HepG2 (cell line): Measurements from ENCODE around the gene FYB1.

Source experiments
- ATAD3A ChIP-seq: sonication (generic); formaldehyde crosslinking; IDR thresholded peaks from 2 replicates; pipeline ENCODE4 v1.4.0; 2020; ENCODE audit warnings: missing genetic modification reagents
- CTCF ChIP-seq: sonication (generic); formaldehyde crosslinking; IDR thresholded peaks from 2 replicates; pipeline ENCODE4 v1.5.0; 2020; ENCODE audit warnings: mild to moderate bottlenecking, missing genetic modification reagents, moderate library complexity
- EP300 ChIP-seq, 3 experiments: sonication (generic) in 1 of 3; formaldehyde crosslinking in 1 of 3; IDR thresholded peaks; 2 replicates each; pipeline versions ENCODE4 v1.5.1 to v1.6.1; 2011 to 2020; ENCODE audit warnings: low read depth in 2 of 3, low read length in 2 of 3, borderline replicate concordance in 1 of 3, improper control_type of control experiment in 1 of 3, mild to moderate bottlenecking in 1 of 3, missing genetic modification reagents in 1 of 3, moderate library complexity in 1 of 3
- ETV6 ChIP-seq: sonication (generic); formaldehyde crosslinking; conservative IDR thresholded peaks from 2 replicates; pipeline ENCODE4 v1.4.0; 2020; ENCODE audit warnings: missing genetic modification reagents
- IRF9 ChIP-seq: sonication (generic); formaldehyde crosslinking; IDR thresholded peaks from 2 replicates; pipeline ENCODE4 v1.8.0; 2022; ENCODE audit warnings: missing genetic modification reagents, mild to moderate bottlenecking, borderline replicate concordance
- MTA3 ChIP-seq: sonication (generic); formaldehyde crosslinking; IDR thresholded peaks from 2 replicates; pipeline ENCODE4 v1.4.0; 2020; ENCODE audit warnings: missing genetic modification reagents
- PAX8 ChIP-seq: sonication (generic); formaldehyde crosslinking; IDR thresholded peaks from 2 replicates; pipeline ENCODE4 v1.8.0; 2022; ENCODE audit warnings: mild to moderate bottlenecking, missing genetic modification reagents, borderline replicate concordance
- PBX3 ChIP-seq: sonication (generic); formaldehyde crosslinking; IDR thresholded peaks from 2 replicates; pipeline ENCODE4 v1.8.1; 2023; ENCODE audit warnings: missing genetic modification reagents, inconsistent platforms, borderline replicate concordance
- SIN3B ChIP-seq: fragments of 150-350 bp; IDR thresholded peaks from 2 replicates; pipeline ENCODE4 v1.6.1; 2014; ENCODE audit warnings: low read length
- SMC3 ChIP-seq: IDR thresholded peaks from 2 replicates; pipeline ENCODE4 v1.6.1; 2011; ENCODE audit warnings: low read length, improper control_type of control experiment
- SNAPC4 ChIP-seq: sonication (generic); formaldehyde crosslinking; IDR thresholded peaks from 2 replicates; pipeline ENCODE4 v1.4.0; 2020; ENCODE audit warnings: mild to moderate bottlenecking, missing genetic modification reagents
- ZBTB49 ChIP-seq: sonication (generic); formaldehyde crosslinking; IDR thresholded peaks from 2 replicates; pipeline ENCODE4 v1.4.0; 2020; ENCODE audit warnings: missing genetic modification reagents, borderline replicate concordance

- TF ChIP-seq PAX8 (CRISPR knock-in tag) (no peak), CTCF (CRISPR knock-in tag) (no peak), ETV6 (no peak), IRF9 (CRISPR knock-in tag) (no peak), ATAD3A (CRISPR knock-in tag) (no peak), SNAPC4 (no peak), SIN3B (no peak), EP300 (IDR thresholded peaks at IDR 0.05; ENCODE audit: low read depth in 2 of 2, low read length in 2 of 2) (no peak), EP300 (CRISPR knock-in tag; IDR thresholded peaks at IDR 0.05; ENCODE audit: borderline replicate concordance) (no peak), PBX3 (CRISPR knock-in tag) (no peak), ZBTB49 (CRISPR knock-in tag) (no peak), MTA3 (CRISPR knock-in tag) (no peak), SMC3 (no peak)
Measured at GRCh38 chr5:39083968-39084367, 135.4 kb downstream of the FYB1 start.
